ENCODE data around the gene LETMD1. TPM values are rescaled to one million over a fixed set of nuclear protein-coding genes. Genes with fewer than 3 reads are reported as not detected.
A peak's percentile ranks its signal among the peaks of the same experiment; 100 is the strongest.

Gene LETMD1
- total and polyA plus RNA-seq, 2 of the 13 experiments (the other 11 are each of a cell fraction or from before 2014, with no cell fraction given) = 43.3 to 87.7 TPM

- TF ChIP-seq ZNF841 (CRISPR knock-in tag; IDR thresholded peaks at IDR 0.05; ENCODE audit: borderline replicate concordance) (no peak), ZMYM4 (CRISPR knock-in tag; IDR thresholded peaks at IDR 0.05) (peak; percentile 85), SNAPC2 (CRISPR knock-in tag; IDR thresholded peaks at IDR 0.05) (peak; percentile 62; the same call in 1 of the 2 replicates), ZNF33B (CRISPR knock-in tag; IDR thresholded peaks at IDR 0.05) (peak; percentile 79), PHF21A (CRISPR knock-in tag; IDR thresholded peaks at IDR 0.05) (peak; percentile 83), MNT (IDR thresholded peaks at IDR 0.05) (no peak), ZNF672 (CRISPR knock-in tag; IDR thresholded peaks at IDR 0.05) (no peak), TRAFD1 (CRISPR knock-in tag; IDR thresholded peaks at IDR 0.05; ENCODE audit: borderline replicate concordance) (no peak), PAX8 (CRISPR knock-in tag; IDR thresholded peaks at IDR 0.05; ENCODE audit: borderline replicate concordance) (no peak), ZNF512 (CRISPR knock-in tag; IDR thresholded peaks at IDR 0.05) (no peak), ZNF670 (CRISPR knock-in tag; IDR thresholded peaks at IDR 0.05; ENCODE audit: borderline replicate concordance) (no peak), JUND (CRISPR knock-in tag; IDR thresholded peaks at IDR 0.05) (no peak), HNF1A (IDR thresholded peaks at IDR 0.05; ENCODE audit: low read depth) (no peak), HNF1A (CRISPR knock-in tag; IDR thresholded peaks at IDR 0.05; ENCODE audit: borderline replicate concordance) (0 out of 2 replicates have a peak, but pooled peaks have one; percentile 8), PITX1 (CRISPR knock-in tag; IDR thresholded peaks at IDR 0.05) (0 out of 2 replicates have a peak, but pooled peaks have one; percentile 40), IKZF4 (CRISPR knock-in tag; IDR thresholded peaks at IDR 0.05; ENCODE audit: borderline replicate concordance, low read depth, not compliant biosample characterization) (no peak), GATA4 (IDR thresholded peaks at IDR 0.05; ENCODE audit: borderline replicate concordance, low read depth) (peak; percentile 9; the same call in 1 of the 2 replicates), SIN3B (IDR thresholded peaks at IDR 0.05; ENCODE audit: low read length) (no peak)
Measured at GRCh38 chr12:51047655-51048540, at the start of gene LETMD1 (continued).
